Measurements from ENCODE around the gene CTNNA2.

DNA sequence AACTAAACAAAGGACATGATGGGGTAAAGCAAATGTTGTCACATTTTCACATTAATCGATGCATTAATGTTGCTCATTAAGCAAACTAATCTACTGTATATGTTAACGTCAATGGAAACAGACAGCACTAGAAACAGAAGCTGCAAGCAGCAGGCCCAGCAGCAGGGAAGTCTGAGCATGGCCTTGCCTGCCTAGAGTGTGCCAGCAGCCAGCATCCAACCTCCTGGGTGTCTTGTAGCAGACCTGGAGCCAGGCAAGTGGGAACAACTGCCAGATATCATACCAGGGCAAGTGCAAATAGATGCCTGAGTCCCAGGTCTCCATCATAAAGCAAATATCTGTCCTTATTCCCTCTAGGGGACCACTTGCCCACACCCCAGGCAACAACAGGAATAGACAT, 472.7 kb downstream of the CTNNA2 start:
- TF ChIP-seq, protein P1, sequence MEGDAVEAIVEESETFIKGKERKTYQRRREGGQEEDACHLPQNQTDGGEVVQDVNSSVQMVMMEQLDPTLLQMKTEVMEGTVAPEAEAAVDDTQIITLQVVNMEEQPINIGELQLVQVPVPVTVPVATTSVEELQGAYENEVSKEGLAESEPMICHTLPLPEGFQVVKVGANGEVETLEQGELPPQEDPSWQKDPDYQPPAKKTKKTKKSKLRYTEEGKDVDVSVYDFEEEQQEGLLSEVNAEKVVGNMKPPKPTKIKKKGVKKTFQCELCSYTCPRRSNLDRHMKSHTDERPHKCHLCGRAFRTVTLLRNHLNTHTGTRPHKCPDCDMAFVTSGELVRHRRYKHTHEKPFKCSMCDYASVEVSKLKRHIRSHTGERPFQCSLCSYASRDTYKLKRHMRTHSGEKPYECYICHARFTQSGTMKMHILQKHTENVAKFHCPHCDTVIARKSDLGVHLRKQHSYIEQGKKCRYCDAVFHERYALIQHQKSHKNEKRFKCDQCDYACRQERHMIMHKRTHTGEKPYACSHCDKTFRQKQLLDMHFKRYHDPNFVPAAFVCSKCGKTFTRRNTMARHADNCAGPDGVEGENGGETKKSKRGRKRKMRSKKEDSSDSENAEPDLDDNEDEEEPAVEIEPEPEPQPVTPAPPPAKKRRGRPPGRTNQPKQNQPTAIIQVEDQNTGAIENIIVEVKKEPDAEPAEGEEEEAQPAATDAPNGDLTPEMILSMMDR (IDR thresholded peaks at IDR 0.05): no peak
- TF ChIP-seq POLR2A (IDR thresholded peaks at IDR 0.05): no peak

All from right lobe of liver (tissue), 4 donors.